ENCODE data around the gene SLK.

DNA sequence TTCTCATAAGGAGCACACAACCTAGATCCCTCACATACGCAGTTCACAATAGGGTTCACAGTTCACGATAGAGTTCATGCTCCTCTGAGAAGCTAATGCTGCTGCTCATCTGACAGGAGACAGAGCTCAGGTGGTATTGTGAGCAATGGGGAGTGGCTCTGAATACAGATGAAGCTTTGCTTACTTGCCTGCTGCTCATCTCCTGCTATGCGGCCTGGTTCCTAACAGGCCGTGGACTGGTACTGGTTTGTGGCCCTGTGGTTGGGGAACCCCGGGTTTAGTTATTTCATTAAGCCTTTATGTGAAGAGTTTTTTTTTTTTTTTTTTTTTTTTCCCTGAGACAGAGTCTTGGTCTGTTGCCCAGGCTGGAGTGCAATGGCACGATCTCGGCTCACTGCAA lies 19.4 kb downstream of the SLK start:
- TF ChIP-seq ZNF564 (CRISPR knock-in tag; IDR thresholded peaks at IDR 0.05) (no peak), ZFP62 (CRISPR knock-in tag; IDR thresholded peaks at IDR 0.05) (no peak), NR2C2 (CRISPR knock-in tag; IDR thresholded peaks at IDR 0.05; ENCODE audit: borderline replicate concordance) (no peak), EZH2 (conservative IDR thresholded peaks at IDR 0.05; ENCODE audit: low read depth, low read length) (no peak)
- TF ChIP-seq, protein P1, sequence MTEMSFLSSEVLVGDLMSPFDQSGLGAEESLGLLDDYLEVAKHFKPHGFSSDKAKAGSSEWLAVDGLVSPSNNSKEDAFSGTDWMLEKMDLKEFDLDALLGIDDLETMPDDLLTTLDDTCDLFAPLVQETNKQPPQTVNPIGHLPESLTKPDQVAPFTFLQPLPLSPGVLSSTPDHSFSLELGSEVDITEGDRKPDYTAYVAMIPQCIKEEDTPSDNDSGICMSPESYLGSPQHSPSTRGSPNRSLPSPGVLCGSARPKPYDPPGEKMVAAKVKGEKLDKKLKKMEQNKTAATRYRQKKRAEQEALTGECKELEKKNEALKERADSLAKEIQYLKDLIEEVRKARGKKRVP (CRISPR knock-in tag; IDR thresholded peaks at IDR 0.05), result no peak

Data from HepG2 (cell line).